NCI-H1105 treated with DMSO at 0.1 percent for 48 hours (cell line): Measurements from ENCODE around the gene FAM53B.
"Not testable (repeated sequence)": the region's sequence is repeated elsewhere in the genome, so short reads cannot be mapped to it uniquely, and the experiment has no call there.

Experiments used
- DNase-seq: peaks from one replicate; lab custom pipeline; 2025; lab: John Stamatoyannopoulos, UW

The FAM53B gene

GRCh38 chr10:124596962-124597845 lies 147.0 kb downstream of the FAM53B start:
- no peak for DNase-seq

- DNase-seq, result no peak
These were observed 147.9 kb downstream of the FAM53B start for GRCh38 chr10:124596116-124596785.

GRCh38 chr10:124595143-124595883 lies 148.9 kb downstream of the FAM53B start:
- DNase-seq, result no peak

- DNase-seq, result no peak
These were observed 149.9 kb downstream of the FAM53B start for GRCh38 chr10:124594240-124594639.

GRCh38 chr10:124593431-124593985 lies 150.7 kb downstream of the FAM53B start:
- DNase-seq, result no peak

GRCh38 chr10:124592736-124593430 lies 151.3 kb downstream of the FAM53B start:
- no peak for DNase-seq

- no peak for DNase-seq
These were observed 152.1 kb downstream of the FAM53B start for GRCh38 chr10:124592101-124592500.

- no peak for DNase-seq
These were observed 153.1 kb downstream of the FAM53B start for GRCh38 chr10:124591123-124591495.

GRCh38 chr10:124590216-124591122 lies 153.7 kb downstream of the FAM53B start:
- DNase-seq, result no peak

GRCh38 chr10:124589491-124590041 lies 154.6 kb downstream of the FAM53B start:
- peak; percentile 21 for DNase-seq

- DNase-seq, result no peak
These were observed 155.3 kb downstream of the FAM53B start for GRCh38 chr10:124588736-124589490.

- not testable (repeated sequence) for DNase-seq
These were observed 155.8 kb downstream of the FAM53B start for GRCh38 chr10:124588341-124588735.

GRCh38 chr10:124587811-124588211 lies 156.4 kb downstream of the FAM53B start:
- no peak for DNase-seq

- no peak for DNase-seq
These were observed 158.0 kb downstream of the FAM53B start for GRCh38 chr10:124586142-124586541.

GRCh38 chr10:124579011-124579399 lies 165.2 kb downstream of the FAM53B start:
- no peak for DNase-seq

- no peak for DNase-seq
These were observed 165.8 kb downstream of the FAM53B start for GRCh38 chr10:124578231-124579010.

GRCh38 chr10:124577651-124578050 lies 166.5 kb downstream of the FAM53B start:
- no peak for DNase-seq

GRCh38 chr10:124576526-124577420 lies 167.4 kb downstream of the FAM53B start:
- DNase-seq, result no peak
